ENCODE results near the gene ESRP2. TPM values are rescaled to one million over a fixed set of nuclear protein-coding genes. Genes with fewer than 3 reads are reported as not detected.

ESRP2 gene
- total RNA-seq, 2 experiments from 2014 or later = 0.08 TPM; not detected in 1

DNA sequence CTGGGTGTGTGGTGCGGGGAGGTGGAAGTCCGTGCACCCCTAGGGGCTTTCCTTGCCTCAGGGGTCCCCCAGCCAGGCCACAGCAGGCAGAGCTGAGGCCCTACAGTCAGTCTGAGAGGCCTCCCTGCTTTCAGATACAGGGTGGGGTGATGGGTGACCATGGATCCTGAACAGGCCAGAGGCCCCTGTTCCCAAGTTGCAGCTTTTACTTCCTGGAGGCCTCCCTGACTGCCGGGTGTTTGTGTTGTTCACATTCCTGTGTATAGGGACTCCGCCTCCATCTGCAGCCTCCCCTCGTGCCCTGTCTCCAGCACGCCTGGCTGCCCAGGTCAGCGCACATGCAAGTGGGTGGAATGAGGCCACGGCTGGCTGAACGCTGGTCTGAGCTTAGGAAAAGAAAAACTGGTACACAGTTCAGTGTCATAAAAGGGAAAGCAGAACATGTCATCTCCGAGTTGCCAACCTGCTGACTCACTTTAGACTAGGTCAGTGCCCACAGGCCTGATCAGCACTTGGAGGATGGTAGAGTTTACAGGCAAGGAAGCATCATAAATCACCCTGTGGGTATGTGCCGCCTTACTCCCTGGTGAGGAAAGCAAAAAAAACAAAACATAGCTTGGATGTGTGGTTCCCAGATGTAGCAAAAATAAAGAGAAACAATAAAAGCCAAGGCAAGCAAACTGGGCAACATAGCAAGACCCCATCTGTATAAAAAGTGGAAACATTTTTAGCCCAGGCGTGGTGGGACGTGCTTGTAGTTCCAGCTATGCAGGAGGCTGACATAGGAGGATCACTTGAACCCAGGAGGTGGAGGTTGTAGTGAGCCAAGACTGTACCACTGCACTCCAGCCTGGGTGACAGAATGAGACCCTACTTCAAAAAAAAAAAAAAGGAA is 22.2 kb upstream of the ESRP2 start:
- ChIA-PET CTCF (interaction anchor here (0.6 to 8.9 kb wide), 5 partner anchors 9 to 99 kb away, joined by 4 to 172 read pairs (median 5); no protein-coding TSS in a partner anchor), POLR2A (no interaction called here)
- Mint-ChIP-seq H3K27me3 (no peaks in the 10 kb centered on the region), H3K4me1 (peaks cover 22% of the 10 kb centered on the region), H3K27ac (peak overlapping the region; percentile 67), H3K9me3 (no peaks in the 10 kb centered on the region), H3K4me3 (no peak overlapping the region), H3K36me3 (ENCODE audit: low read depth) (peaks cover 3% of the 10 kb centered on the region)
- DNase-seq = no peak

- Mint-ChIP-seq H3K36me3 (ENCODE audit: low read depth) (peaks cover 3% of the 10 kb centered on the region), H3K9me3 (no peaks in the 10 kb centered on the region), H3K4me1 (peaks cover 20% of the 10 kb centered on the region), H3K27me3 (no peaks in the 10 kb centered on the region), H3K27ac (peak overlapping the region; percentile 67), H3K4me3 (no peak overlapping the region)
- ChIA-PET POLR2A (no interaction called here), CTCF (interaction anchor here (0.6 to 8.9 kb wide), 3 partner anchors 16 to 99 kb away, joined by 3 to 172 read pairs (median 5); no protein-coding TSS in a partner anchor)
- peak; percentile 62 for DNase-seq
Measured at GRCh38 chr16:68257251-68257905, 21.5 kb upstream of the ESRP2 start.

GRCh38 chr16:68255712-68256111 is 19.8 kb upstream of the ESRP2 start:
- Mint-ChIP-seq H3K27ac (no peak overlapping the region), H3K4me3 (no peak overlapping the region), H3K9me3 (no peaks in the 10 kb centered on the region), H3K27me3 (no peaks in the 10 kb centered on the region), H3K4me1 (peaks cover 11% of the 10 kb centered on the region), H3K36me3 (ENCODE audit: low read depth) (peaks cover 10% of the 10 kb centered on the region)
- POLR2A ChIA-PET = no interaction called here
- no peak for DNase-seq
- CTCF ChIA-PET = interaction anchor here (3.9 kb wide), 1 partner anchor 8 kb away, joined by 18 read pairs; the partner anchor contains the start of gene SLC7A6

DNA sequence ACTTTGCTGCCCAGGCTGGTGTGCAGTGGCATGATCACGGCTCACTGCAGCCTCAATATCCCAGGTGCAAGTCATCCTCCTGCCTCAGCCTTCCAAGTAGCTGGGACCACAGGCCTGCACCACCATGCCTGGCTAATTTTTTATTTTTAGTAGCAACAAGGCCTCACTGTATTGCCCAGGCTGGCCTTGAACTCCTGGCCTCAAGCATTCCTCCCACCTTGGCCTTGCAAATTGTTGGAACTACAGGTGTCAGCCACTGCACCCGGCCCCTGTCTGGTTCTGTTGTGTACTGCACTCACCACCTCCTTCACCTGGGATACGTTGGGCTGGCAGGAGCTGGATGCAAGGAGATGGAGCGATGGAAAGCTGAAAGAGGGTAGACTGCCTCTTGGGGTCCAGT is 17.8 kb upstream of the ESRP2 start:
- Mint-ChIP-seq H3K36me3 (ENCODE audit: low read depth) (peaks cover 11% of the 10 kb centered on the region), H3K27me3 (no peaks in the 10 kb centered on the region), H3K4me3 (no peak overlapping the region), H3K9me3 (no peaks in the 10 kb centered on the region), H3K4me1 (peaks cover 11% of the 10 kb centered on the region), H3K27ac (no peak overlapping the region)
- CTCF ChIA-PET = interaction anchor here (0.6 to 3.9 kb wide), 6 partner anchors 9 to 1097 kb away, joined by 3 to 18 read pairs (median 4); partner anchors contain the start of gene SLC7A6
- no peak for DNase-seq
- POLR2A ChIA-PET = no interaction called here

- no peak overlapping the region for H3K27ac Mint-ChIP-seq
- POLR2A ChIA-PET = no interaction called here
- CTCF ChIA-PET = interaction anchor here (1.1 to 2.1 kb wide), 6 partner anchors 8 to 76 kb away, joined by 3 to 8 read pairs (median 4); partner anchors contain the start of gene SLC7A6
- DNase-seq = no peak
- no peak overlapping the region for H3K4me3 Mint-ChIP-seq
- no peaks in the 10 kb centered on the region for H3K9me3 Mint-ChIP-seq
- H3K27me3 Mint-ChIP-seq = no peaks in the 10 kb centered on the region
- H3K4me1 Mint-ChIP-seq = peaks cover 7% of the 10 kb centered on the region
- peaks cover 9% of the 10 kb centered on the region for H3K36me3 Mint-ChIP-seq (ENCODE audit: low read depth)
Measured at GRCh38 chr16:68252383-68252782, 16.5 kb upstream of the ESRP2 start.

DNA sequence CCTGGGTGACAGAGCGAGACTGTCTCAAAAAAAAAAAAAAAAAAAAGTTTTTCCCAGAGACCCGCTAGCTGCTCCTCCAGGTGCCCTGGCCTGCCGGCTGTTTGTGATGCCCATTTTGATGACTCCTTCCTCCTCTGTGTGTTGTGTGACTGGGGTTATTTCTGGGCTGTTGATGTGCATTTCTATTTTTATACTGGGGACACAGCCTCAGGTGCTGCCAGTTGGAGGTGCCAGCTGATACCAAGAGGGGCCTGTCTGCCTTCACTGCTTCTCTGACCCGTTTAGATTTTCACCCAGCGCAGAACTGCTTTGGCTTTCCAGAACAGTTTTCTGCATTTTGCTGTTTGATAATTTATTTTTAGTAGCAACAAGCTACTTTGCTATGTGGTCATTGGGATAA is 15.9 kb upstream of the ESRP2 start:
- ChIA-PET POLR2A (no interaction called here), CTCF (interaction anchor here (1.1 to 2.1 kb wide), 8 partner anchors 8 to 77 kb away, joined by 3 to 8 read pairs (median 4); partner anchors contain the start of gene SLC7A6)
- Mint-ChIP-seq H3K27me3 (no peaks in the 10 kb centered on the region), H3K27ac (no peak overlapping the region), H3K4me1 (peaks cover 4% of the 10 kb centered on the region), H3K4me3 (no peak overlapping the region), H3K9me3 (no peaks in the 10 kb centered on the region), H3K36me3 (ENCODE audit: low read depth) (peaks cover 9% of the 10 kb centered on the region)
- DNase-seq = no peak

GRCh38 chr16:68250951-68251350 is 15.0 kb upstream of the ESRP2 start:
- H3K4me1 Mint-ChIP-seq = peaks cover 11% of the 10 kb centered on the region
- ChIA-PET POLR2A (no interaction called here), CTCF (interaction anchor here (1.2 to 4.0 kb wide), 6 partner anchors 8 to 78 kb away, joined by 3 to 21 read pairs (median 4); partner anchors contain the start of gene SLC7A6)

DNA sequence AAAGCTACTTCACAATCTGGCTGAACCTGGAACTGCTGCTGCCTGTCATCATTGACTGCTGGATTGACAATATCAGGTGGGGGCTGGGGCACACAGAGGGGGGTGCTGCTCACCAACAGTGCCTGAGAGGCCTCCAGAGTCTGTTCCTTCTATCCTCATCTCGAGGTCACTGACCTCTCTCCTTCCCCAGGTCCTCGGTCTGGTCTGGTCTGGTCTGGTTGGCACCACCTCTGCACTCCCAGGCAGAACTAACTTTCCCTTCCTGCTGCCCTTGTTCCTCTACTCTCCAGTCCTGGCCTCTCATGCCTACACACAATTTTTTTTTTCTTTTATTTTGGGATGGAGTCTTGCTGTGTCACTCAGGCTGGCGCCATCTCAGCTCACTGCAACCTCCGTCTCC is 13.4 kb upstream of the ESRP2 start:
- Mint-ChIP-seq H3K27ac (no peak overlapping the region), H3K36me3 (ENCODE audit: low read depth) (peaks cover 9% of the 10 kb centered on the region), H3K4me1 (peaks cover 21% of the 10 kb centered on the region), H3K4me3 (no peak overlapping the region), H3K9me3 (no peaks in the 10 kb centered on the region), H3K27me3 (no peaks in the 10 kb centered on the region)
- CTCF ChIA-PET = interaction anchor here (1.7 to 4.0 kb wide), 4 partner anchors 10 to 83 kb away, joined by 5 to 21 read pairs (median 12); partner anchors contain the start of gene SLC7A6
- no peak for DNase-seq
- POLR2A ChIA-PET = no interaction called here

More at GRCh38 chr16:68250951-68251350, 15.0 kb upstream of the ESRP2 start:
- H3K36me3 Mint-ChIP-seq (ENCODE audit: low read depth) = peaks cover 9% of the 10 kb centered on the region
- no peaks in the 10 kb centered on the region for H3K9me3 Mint-ChIP-seq
- no peaks in the 10 kb centered on the region for H3K27me3 Mint-ChIP-seq
- no peak for DNase-seq
- no peak overlapping the region for H3K4me3 Mint-ChIP-seq
- no peak overlapping the region for H3K27ac Mint-ChIP-seq

- POLR2A ChIA-PET = interaction anchor here (0.7 kb wide), 1 partner anchor 63 kb away, joined by 4 read pairs; the partner anchor contains the start of genes PRMT7 and SLC7A6OS
- Mint-ChIP-seq H3K27me3 (no peaks in the 10 kb centered on the region), H3K27ac (no peak overlapping the region), H3K36me3 (ENCODE audit: low read depth) (peaks cover 9% of the 10 kb centered on the region), H3K4me1 (peaks cover 21% of the 10 kb centered on the region), H3K9me3 (no peaks in the 10 kb centered on the region), H3K4me3 (no peak overlapping the region)
- CTCF ChIA-PET = interaction anchor here (2.6 to 4.0 kb wide), 3 partner anchors 11 to 16 kb away, joined by 8 to 21 read pairs (median 15); partner anchors contain the start of gene SLC7A6
- no peak for DNase-seq
Measured at GRCh38 chr16:68247932-68248331, 12.0 kb upstream of the ESRP2 start.

GRCh38 chr16:68247400-68247799 is 11.5 kb upstream of the ESRP2 start:
- H3K4me3 Mint-ChIP-seq = no peak overlapping the region
- H3K27me3 Mint-ChIP-seq = no peaks in the 10 kb centered on the region
- no peak overlapping the region for H3K27ac Mint-ChIP-seq
- CTCF ChIA-PET = interaction anchor here (1.2 to 4.0 kb wide), 2 partner anchors 14 to 81 kb away, joined by 3 to 21 read pairs; no protein-coding TSS in a partner anchor
- no peaks in the 10 kb centered on the region for H3K9me3 Mint-ChIP-seq
- DNase-seq = no peak
- peaks cover 9% of the 10 kb centered on the region for H3K36me3 Mint-ChIP-seq (ENCODE audit: low read depth)
- POLR2A ChIA-PET = no interaction called here
- H3K4me1 Mint-ChIP-seq = peaks cover 21% of the 10 kb centered on the region

GRCh38 chr16:68246666-68247065 is 10.7 kb upstream of the ESRP2 start:
- DNase-seq = no peak
- H3K27ac Mint-ChIP-seq = no peak overlapping the region
- peaks cover 6% of the 10 kb centered on the region for H3K36me3 Mint-ChIP-seq (ENCODE audit: low read depth)
- no peaks in the 10 kb centered on the region for H3K9me3 Mint-ChIP-seq
- no peaks in the 10 kb centered on the region for H3K27me3 Mint-ChIP-seq
- CTCF ChIA-PET = interaction anchor here (1.2 kb wide), 1 partner anchor 82 kb away, joined by 3 read pairs; no protein-coding TSS in a partner anchor
- H3K4me3 Mint-ChIP-seq = peak overlapping the region; percentile 92
- POLR2A ChIA-PET = no interaction called here
- peaks cover 19% of the 10 kb centered on the region for H3K4me1 Mint-ChIP-seq

GRCh38 chr16:68246121-68246520 is 10.2 kb upstream of the ESRP2 start:
- ChIA-PET CTCF (interaction anchor here (0.8 to 3.3 kb wide), 5 partner anchors 14 to 83 kb away, joined by 3 to 14 read pairs (median 4); partner anchors contain the start of gene SLC7A6), POLR2A (no interaction called here)
- no peaks in the 10 kb centered on the region for H3K27me3 Mint-ChIP-seq
- no peak for DNase-seq
- no peaks in the 10 kb centered on the region for H3K9me3 Mint-ChIP-seq
- peaks cover 6% of the 10 kb centered on the region for H3K36me3 Mint-ChIP-seq (ENCODE audit: low read depth)
- peak overlapping the region; percentile 92 for H3K4me3 Mint-ChIP-seq
- peaks cover 19% of the 10 kb centered on the region for H3K4me1 Mint-ChIP-seq
- no peak overlapping the region for H3K27ac Mint-ChIP-seq

All from activated CD4-positive, alpha-beta T cell treated with anti-CD3 and anti-CD28 coated beads, Interleukin-2, amount 10 ng/mL, durations not matched to agents 7 days and 5 days (primary cell).